Activated CD8-positive, alpha-beta T cell treated with anti-CD3 and anti-CD28 coated beads for 36 hours (primary cell): Measurements from ENCODE around the gene TCAF1. TPM values are rescaled to one million over a fixed set of nuclear protein-coding genes. Genes with fewer than 3 reads are reported as not detected.
"Not testable (repeated sequence)": the region's sequence is repeated elsewhere in the genome, so short reads cannot be mapped to it uniquely, and the experiment has no call there.

Source experiments
- ATAC-seq: fragments of 200-7000 bp; cut with Tn5 transposase; one replicate; pipeline ENCODE4 v1.10.0; 2021; ENCODE audit warnings: mild to moderate bottlenecking, moderate library complexity
- CTCF ChIA-PET: fragments of 350-600 bp; sonication (Branson Sonifier 250); formaldehyde crosslinking; loops from one replicate; lab custom pipeline; 2021; ENCODE audit warnings: antibody characterized with exemption; lab: Charles Lee
- POLR2A ChIA-PET: fragments of 350-600 bp; sonication (Branson Sonifier 250); formaldehyde crosslinking; loops from one replicate; lab custom pipeline; 2021; ENCODE audit warnings: antibody characterized with exemption; lab: Charles Lee
- DNase-seq: peaks from one replicate; pipeline ENCODE4 v3.0.0-alpha.2; 2020
- H3K27ac Mint-ChIP-seq: one replicate; pipeline ENCODE4 v1.8.0; 2021; ENCODE audit warnings: mild to moderate bottlenecking, mixed read lengths
- H3K27me3 Mint-ChIP-seq: one replicate; pipeline ENCODE4 v1.8.0; 2021; ENCODE audit warnings: mixed read lengths
- H3K36me3 Mint-ChIP-seq: one replicate; pipeline ENCODE4 v1.8.0; 2021; ENCODE audit warnings: low read depth, mixed read lengths
- H3K4me1 Mint-ChIP-seq: one replicate; pipeline ENCODE4 v1.8.0; 2021; ENCODE audit warnings: low read depth, mixed read lengths
- H3K4me3 Mint-ChIP-seq: one replicate; pipeline ENCODE4 v1.8.0; 2021; ENCODE audit warnings: mild to moderate bottlenecking, moderate library complexity, mixed read lengths
- H3K9me3 Mint-ChIP-seq: one replicate; pipeline ENCODE4 v1.8.0; 2021; ENCODE audit warnings: mixed read lengths
- intact Hi-C: fragments of 100-400 bp; cut with micrococcal nuclease; formaldehyde crosslinking; loops from one replicate; pipeline ENCODE4 v1.10.0; 2022
- total RNA-seq, 2 experiments: library from RNA; stranded (reverse); gene quantifications; one replicate each; pipeline ENCODE4 v1.2.3, GENCODE V29; 2021
- TF ChIP-seq, protein P1 (sequence below): fragments of 200-600 bp; IDR thresholded peaks from one replicate; pipeline ENCODE4 v1.8.0; 2022; ENCODE audit warnings: antibody characterized with exemption, mild to moderate bottlenecking

Gene TCAF1
- total RNA-seq, 2 experiments from 2014 or later, result 13.8 to 14.7 TPM

DNA sequence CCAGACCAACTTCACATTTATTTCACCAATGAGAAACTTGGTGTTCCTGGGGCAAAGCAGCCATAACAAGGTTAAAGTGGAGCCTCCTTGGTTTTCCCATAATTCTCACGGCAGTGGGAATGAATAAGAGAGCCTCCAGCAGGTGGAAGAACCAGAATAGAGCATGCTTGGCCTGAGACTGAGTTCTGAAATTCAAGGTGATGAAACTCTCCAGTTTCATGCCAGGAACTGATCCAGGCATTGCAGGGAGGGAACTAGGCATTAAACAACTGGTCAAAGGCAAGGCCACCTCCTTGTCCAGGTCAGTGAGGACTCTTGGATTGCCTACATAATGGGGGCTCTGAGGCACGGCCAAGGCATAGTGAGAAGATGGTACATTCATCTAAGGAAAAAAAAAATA lies 44.0 kb downstream of the TCAF1 start:
- H3K27ac Mint-ChIP-seq, H3K4me1 Mint-ChIP-seq, CTCF ChIA-PET, H3K27me3 Mint-ChIP-seq, H3K4me3 Mint-ChIP-seq, DNase-seq, H3K9me3 Mint-ChIP-seq, intact Hi-C loops, ATAC-seq, POLR2A ChIA-PET, H3K36me3 Mint-ChIP-seq: not testable (repeated sequence)

DNA sequence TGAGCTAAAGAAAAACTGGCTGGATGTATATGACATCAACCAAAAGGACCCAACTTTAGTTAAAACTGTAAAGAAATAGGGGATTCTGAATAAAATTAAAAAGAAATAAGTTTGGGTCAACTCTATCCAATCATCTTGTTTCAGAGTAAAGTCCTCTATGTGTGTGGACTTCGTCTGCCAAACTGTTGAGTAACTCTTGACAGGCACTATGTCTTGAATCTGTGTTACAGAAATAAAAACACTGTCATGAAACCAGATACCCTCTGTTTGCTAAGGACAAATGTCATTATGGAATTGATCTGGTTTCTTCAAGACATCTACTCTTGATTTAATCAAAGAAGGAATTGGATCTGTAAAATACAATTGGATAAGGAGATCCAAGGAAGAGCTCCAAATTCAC lies 46.5 kb downstream of the TCAF1 start:
- H3K36me3 Mint-ChIP-seq, intact Hi-C loops, H3K4me1 Mint-ChIP-seq, H3K27me3 Mint-ChIP-seq, CTCF ChIA-PET, H3K9me3 Mint-ChIP-seq, DNase-seq, ATAC-seq, POLR2A ChIA-PET, H3K27ac Mint-ChIP-seq, H3K4me3 Mint-ChIP-seq: not testable (repeated sequence)

DNA sequence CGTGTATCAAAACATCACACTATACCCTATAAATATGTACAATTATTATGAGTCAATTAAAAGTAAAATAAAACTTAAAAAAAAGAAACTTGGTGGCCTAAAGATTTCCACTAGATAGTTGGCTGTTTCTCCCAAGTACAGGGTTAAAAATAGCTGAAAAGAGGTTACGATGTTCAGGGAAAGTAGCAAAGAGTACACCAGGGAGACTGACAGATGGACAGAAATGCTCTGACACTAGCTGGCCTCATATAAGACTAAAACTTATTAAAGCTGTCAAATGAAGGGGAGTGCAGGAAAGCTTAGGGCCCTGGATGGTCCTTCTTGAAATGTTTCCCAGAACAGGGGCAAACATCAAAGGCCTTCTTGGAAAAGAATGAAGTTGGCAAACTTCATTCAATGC lies 51.3 kb downstream of the TCAF1 start:
- no peak for DNase-seq
- intact Hi-C loops, result no loop called here
- Mint-ChIP-seq H3K27me3 (no peaks in the 10 kb centered on the region), H3K4me1 (no peaks in the 10 kb centered on the region), H3K9me3 (no peaks in the 10 kb centered on the region), H3K36me3 (no peaks in the 10 kb centered on the region), H3K4me3 (no peak overlapping the region), H3K27ac (no peak overlapping the region)
- CTCF ChIA-PET, result no interaction called here
- POLR2A ChIA-PET, result no interaction called here
- TF ChIP-seq, protein P1, sequence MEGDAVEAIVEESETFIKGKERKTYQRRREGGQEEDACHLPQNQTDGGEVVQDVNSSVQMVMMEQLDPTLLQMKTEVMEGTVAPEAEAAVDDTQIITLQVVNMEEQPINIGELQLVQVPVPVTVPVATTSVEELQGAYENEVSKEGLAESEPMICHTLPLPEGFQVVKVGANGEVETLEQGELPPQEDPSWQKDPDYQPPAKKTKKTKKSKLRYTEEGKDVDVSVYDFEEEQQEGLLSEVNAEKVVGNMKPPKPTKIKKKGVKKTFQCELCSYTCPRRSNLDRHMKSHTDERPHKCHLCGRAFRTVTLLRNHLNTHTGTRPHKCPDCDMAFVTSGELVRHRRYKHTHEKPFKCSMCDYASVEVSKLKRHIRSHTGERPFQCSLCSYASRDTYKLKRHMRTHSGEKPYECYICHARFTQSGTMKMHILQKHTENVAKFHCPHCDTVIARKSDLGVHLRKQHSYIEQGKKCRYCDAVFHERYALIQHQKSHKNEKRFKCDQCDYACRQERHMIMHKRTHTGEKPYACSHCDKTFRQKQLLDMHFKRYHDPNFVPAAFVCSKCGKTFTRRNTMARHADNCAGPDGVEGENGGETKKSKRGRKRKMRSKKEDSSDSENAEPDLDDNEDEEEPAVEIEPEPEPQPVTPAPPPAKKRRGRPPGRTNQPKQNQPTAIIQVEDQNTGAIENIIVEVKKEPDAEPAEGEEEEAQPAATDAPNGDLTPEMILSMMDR, result no peak
- ATAC-seq, result no peak

DNA sequence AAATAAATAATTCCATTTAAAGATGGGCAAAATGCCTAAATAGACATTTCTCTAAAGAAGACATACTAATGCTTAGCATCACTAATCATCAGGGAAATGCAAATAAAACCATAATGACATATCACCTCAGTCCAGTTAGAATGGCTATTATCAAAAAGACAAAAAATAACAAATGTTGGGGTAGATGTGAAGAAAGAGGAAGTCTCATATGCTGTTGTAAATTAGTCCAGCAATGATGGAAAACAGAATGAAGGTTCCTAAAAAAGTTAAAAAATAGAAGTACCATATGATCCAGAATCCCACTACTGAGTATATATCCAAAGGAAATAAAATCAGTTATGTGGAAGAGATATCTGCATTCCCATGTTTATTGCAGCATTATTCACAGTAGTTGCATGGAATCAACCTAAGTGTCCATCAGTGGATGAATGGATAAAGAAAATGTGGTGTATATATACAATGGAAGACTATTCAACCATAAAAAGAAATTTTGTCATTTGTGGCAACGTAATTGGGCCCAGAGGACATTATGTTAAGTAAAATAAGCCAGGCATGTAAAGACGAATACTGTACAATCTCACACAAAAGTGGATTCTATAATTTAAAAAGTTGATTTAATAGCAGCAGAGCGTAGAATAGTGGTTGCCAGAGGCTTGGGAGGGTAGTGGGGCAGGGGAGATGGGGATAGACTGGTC lies 52.0 kb downstream of the TCAF1 start:
- TF ChIP-seq, protein P1, result no peak
- Mint-ChIP-seq H3K4me3 (no peak overlapping the region), H3K27ac (no peak overlapping the region), H3K36me3 (peaks cover 5% of the 10 kb centered on the region), H3K27me3 (no peaks in the 10 kb centered on the region), H3K9me3 (peaks cover 1% of the 10 kb centered on the region), H3K4me1 (no peaks in the 10 kb centered on the region)
- ChIA-PET CTCF (no interaction called here), POLR2A (no interaction called here)
- no peak for DNase-seq
- ATAC-seq, result no peak
- intact Hi-C loops, result no loop called here

DNA sequence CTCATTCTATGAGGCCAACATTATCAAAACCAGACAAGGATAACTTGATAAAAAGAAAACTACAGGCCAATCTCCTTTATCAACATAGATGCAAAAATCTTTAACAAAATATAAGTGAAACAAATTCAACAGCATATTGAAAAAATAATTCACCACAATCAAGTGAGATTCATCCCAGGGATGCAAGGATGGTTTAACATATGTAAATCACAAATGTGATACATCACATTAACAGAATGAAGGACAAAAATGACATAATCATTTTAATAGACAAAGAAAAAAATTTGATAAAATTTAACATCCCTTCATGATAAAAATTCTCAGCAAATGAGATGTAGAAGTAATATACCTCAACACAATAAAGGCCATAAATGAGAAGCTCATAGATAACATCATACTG lies 53.8 kb downstream of the TCAF1 start:
- POLR2A ChIA-PET, result no interaction called here
- DNase-seq (no peak), ATAC-seq (no peak)
- H3K36me3 Mint-ChIP-seq, result peaks cover 5% of the 10 kb centered on the region
- intact Hi-C loops, result no loop called here
- CTCF ChIA-PET, result no interaction called here
- H3K4me1 Mint-ChIP-seq, result no peaks in the 10 kb centered on the region
- H3K4me3 Mint-ChIP-seq, result no peak overlapping the region
- H3K27ac Mint-ChIP-seq, result no peak overlapping the region
- no peaks in the 10 kb centered on the region for H3K27me3 Mint-ChIP-seq
- TF ChIP-seq, protein P1, result no peak
- peaks cover 1% of the 10 kb centered on the region for H3K9me3 Mint-ChIP-seq

DNA sequence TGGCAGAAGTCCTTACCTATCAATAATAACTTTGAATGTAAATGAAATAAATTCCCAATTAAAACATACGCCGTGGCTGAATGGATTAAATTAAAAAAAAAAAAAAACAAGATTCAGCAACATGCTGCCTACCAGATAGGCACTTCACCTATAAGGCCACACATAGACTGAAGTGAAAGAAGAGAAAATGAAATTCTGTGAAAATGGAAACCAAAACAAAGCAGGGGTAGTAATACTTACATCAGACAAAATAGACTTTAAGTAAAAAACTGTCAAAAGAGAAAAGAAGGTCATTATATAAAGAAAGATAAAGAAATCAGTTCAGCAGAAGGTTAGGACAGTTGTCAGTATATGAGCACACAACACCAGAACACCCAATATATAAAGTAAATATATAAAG lies 55.3 kb downstream of the TCAF1 start:
- peaks cover 1% of the 10 kb centered on the region for H3K9me3 Mint-ChIP-seq
- no peak overlapping the region for H3K27ac Mint-ChIP-seq
- no peak overlapping the region for H3K4me3 Mint-ChIP-seq
- ChIA-PET POLR2A (no interaction called here), CTCF (no interaction called here)
- DNase-seq (no peak), ATAC-seq (peak; percentile 49)
- no peaks in the 10 kb centered on the region for H3K4me1 Mint-ChIP-seq
- intact Hi-C loops, result no loop called here
- H3K36me3 Mint-ChIP-seq, result peaks cover 5% of the 10 kb centered on the region
- no peaks in the 10 kb centered on the region for H3K27me3 Mint-ChIP-seq
- TF ChIP-seq, protein P1, result no peak

DNA sequence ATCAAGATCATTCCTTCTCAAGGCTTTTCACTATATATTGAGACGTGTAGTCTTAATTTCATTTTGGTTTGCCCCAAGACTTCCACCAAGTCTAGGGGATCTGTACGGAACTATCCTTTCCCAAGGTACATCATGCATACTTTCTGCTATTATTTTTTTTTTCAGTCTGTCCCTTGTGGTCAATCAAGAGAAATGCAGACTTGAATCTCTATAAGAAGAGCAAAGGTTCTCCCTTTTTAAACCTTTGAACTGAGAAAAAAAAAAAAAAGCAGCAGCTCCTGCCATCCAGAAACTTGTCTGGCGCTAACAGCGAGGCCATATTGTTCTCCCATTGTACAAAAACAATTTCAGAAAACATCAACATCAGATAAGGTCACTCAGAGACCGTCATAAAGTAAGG lies 60.3 kb downstream of the TCAF1 start:
- ATAC-seq, H3K36me3 Mint-ChIP-seq, H3K4me3 Mint-ChIP-seq, intact Hi-C loops, H3K27ac Mint-ChIP-seq, POLR2A ChIA-PET, H3K27me3 Mint-ChIP-seq, H3K4me1 Mint-ChIP-seq, H3K9me3 Mint-ChIP-seq, CTCF ChIA-PET, DNase-seq: not testable (repeated sequence)

DNA sequence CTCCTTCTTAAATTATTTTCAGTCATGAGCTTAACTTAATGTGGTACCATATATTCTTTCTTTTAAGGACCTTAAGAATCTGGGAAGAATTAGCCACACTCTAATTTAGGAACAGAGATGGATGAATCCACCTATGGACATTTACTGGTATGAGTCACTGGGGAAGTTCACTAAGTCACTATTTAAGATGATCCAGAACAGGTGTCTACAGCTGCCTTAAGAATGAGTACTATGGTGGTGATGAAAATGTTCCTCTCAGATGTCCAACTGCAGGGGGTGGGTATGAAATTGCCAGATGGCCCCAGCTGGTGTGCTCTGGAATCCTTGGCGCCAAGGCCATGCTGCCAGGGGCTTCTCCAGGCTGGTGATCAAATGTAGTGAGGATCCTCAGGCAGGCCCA lies 61.9 kb downstream of the TCAF1 start:
- H3K27ac Mint-ChIP-seq, H3K36me3 Mint-ChIP-seq, ATAC-seq, intact Hi-C loops, CTCF ChIA-PET, H3K27me3 Mint-ChIP-seq, H3K9me3 Mint-ChIP-seq, H3K4me1 Mint-ChIP-seq, POLR2A ChIA-PET, DNase-seq, H3K4me3 Mint-ChIP-seq: not testable (repeated sequence)
